Peyer's patch (tissue), 4 donors: ENCODE measurements around the gene ROR1.

ENCODE experiments used
- POLR2A ChIP-seq, 2 donors: fragments of 450-650 bp; IDR thresholded peaks; one replicate each; pipeline ENCODE4 v1.5.1; 2017; ENCODE audit warnings: antibody characterized with exemption in 2 of 2, mild to moderate bottlenecking in 2 of 2, moderate library complexity in 2 of 2
- TF ChIP-seq, protein P1 (sequence below), 6 experiments: fragments of 450-650 bp in 4 of 6; fragments of 200-600 bp in 2 of 6; sonication (generic) in 1 of 6; IDR thresholded peaks; one replicate each; pipeline ENCODE4 v1.5.1; 2017 to 2019; ENCODE audit warnings: antibody characterized with exemption in 6 of 6, mild to moderate bottlenecking in 3 of 6, moderate library complexity in 1 of 6

DNA sequence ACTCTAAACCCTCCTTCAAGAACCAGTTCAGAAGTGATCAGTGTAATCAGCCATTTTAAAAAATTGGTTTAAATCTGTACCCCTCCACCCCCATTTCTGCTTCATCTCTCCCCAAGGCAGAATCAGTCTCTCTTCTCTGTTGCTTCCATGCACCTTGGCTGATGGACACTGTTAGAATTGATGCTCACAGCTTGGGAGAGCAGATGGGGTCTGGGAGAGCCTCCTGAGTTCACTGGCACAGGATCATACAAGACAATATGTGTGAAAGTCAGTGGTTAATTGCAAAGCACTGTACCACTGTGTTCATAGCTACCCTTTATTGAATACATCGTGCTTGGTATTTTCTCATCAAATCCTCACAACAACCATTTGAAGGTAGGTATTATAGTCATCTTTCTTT lies 140.9 kb downstream of the ROR1 start:
- TF ChIP-seq, protein P1, sequence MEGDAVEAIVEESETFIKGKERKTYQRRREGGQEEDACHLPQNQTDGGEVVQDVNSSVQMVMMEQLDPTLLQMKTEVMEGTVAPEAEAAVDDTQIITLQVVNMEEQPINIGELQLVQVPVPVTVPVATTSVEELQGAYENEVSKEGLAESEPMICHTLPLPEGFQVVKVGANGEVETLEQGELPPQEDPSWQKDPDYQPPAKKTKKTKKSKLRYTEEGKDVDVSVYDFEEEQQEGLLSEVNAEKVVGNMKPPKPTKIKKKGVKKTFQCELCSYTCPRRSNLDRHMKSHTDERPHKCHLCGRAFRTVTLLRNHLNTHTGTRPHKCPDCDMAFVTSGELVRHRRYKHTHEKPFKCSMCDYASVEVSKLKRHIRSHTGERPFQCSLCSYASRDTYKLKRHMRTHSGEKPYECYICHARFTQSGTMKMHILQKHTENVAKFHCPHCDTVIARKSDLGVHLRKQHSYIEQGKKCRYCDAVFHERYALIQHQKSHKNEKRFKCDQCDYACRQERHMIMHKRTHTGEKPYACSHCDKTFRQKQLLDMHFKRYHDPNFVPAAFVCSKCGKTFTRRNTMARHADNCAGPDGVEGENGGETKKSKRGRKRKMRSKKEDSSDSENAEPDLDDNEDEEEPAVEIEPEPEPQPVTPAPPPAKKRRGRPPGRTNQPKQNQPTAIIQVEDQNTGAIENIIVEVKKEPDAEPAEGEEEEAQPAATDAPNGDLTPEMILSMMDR (IDR thresholded peaks at IDR 0.05), result no peak
- TF ChIP-seq POLR2A (IDR thresholded peaks at IDR 0.05), result no peak
